Panc1 (cell line): Measurements from ENCODE around the gene THAP8. TPM values are rescaled to one million over a fixed set of nuclear protein-coding genes. Genes with fewer than 3 reads are reported as not detected.

Source experiments
- ATAC-seq: fragments of 200-7000 bp; cut with Tn5 transposase; 2 replicates; pipeline ENCODE4 v1.9.1; 2020; ENCODE audit warnings: mild to moderate bottlenecking, moderate library complexity
- BruUV-seq: library from RNA; stranded (reverse); fragments of 400-500 nt; replicated peaks from 2 replicates; lab custom pipeline; 2021; lab: Mats Ljungman, UMichigan
- CTCF ChIA-PET: fragments of 300-600 bp; sonication (Branson Sonifier 250); formaldehyde crosslinking; loops from one replicate; lab custom pipeline; 2022; ENCODE audit warnings: antibody characterized with exemption; lab: Charles Lee
- POLR2A ChIA-PET: fragments of 300-600 bp; sonication (Branson Sonifier 250); formaldehyde crosslinking; loops from one replicate; lab custom pipeline; 2022; ENCODE audit warnings: antibody characterized with exemption; lab: Charles Lee
- DNase-seq: peaks from one replicate; pipeline ENCODE4 v3.0.0-alpha.2; 2010; ENCODE audit warnings: low read depth, low spot score
- H3K27ac ChIP-seq: 2 replicates; pipeline ENCODE4 v1.5.1; 2011; ENCODE audit warnings: mild to moderate bottlenecking, low read length, inconsistent platforms
- H3K27me3 ChIP-seq: fragments of 200-500 bp; sonication (Bioruptor generic); 2 replicates; pipeline ENCODE4 v1.6.0; 2014; ENCODE audit warnings: low read length, inconsistent platforms; ENCODE audit not compliant: control insufficient read depth, insufficient read depth
- H3K36me3 ChIP-seq: fragments of 200-500 bp; sonication (Bioruptor generic); 2 replicates; pipeline ENCODE4 v1.5.1; 2014; ENCODE audit warnings: inconsistent platforms, mild to moderate bottlenecking, low read length, moderate library complexity; ENCODE audit not compliant: control insufficient read depth, insufficient read depth
- H3K4me1 ChIP-seq: 2 replicates; pipeline ENCODE4 v1.5.1; 2011; ENCODE audit warnings: inconsistent platforms, mild to moderate bottlenecking, low read length, moderate library complexity; ENCODE audit not compliant: control insufficient read depth, insufficient read depth
- H3K4me3 ChIP-seq, 2 experiments: 2 replicates each; pipeline ENCODE4 v1.5.1; 2011 to 2012; ENCODE audit warnings: low read depth in 2 of 2, low read length in 2 of 2, mild to moderate bottlenecking in 2 of 2, inconsistent platforms in 1 of 2, moderate library complexity in 1 of 2
- H3K9me3 ChIP-seq: fragments of 200-500 bp; sonication (Bioruptor generic); 2 replicates; pipeline ENCODE4 v1.5.1; 2014; ENCODE audit warnings: low read depth, mild to moderate bottlenecking, inconsistent platforms, low read length, moderate library complexity; ENCODE audit not compliant: control insufficient read depth, insufficient read depth
- CTCF ChIP-seq: fragments of 450-650 bp; IDR thresholded peaks from 2 replicates; pipeline ENCODE4 v1.5.1; 2017; ENCODE audit warnings: mild to moderate bottlenecking
- POLR2AphosphoS5 ChIP-seq: IDR thresholded peaks from 2 replicates; pipeline ENCODE4 v1.6.1; 2012; ENCODE audit warnings: mild to moderate bottlenecking, low read depth, low read length, moderate library complexity
- REST ChIP-seq, 2 experiments: IDR thresholded peaks; 2 replicates each; pipeline ENCODE4 v1.6.1; 2011 to 2012; ENCODE audit warnings: low read depth in 2 of 2, control low read depth in 1 of 2, low read length in 1 of 2, mild to moderate bottlenecking in 1 of 2, moderate library complexity in 1 of 2; ENCODE audit not compliant: insufficient read depth in 1 of 2
- SIN3A ChIP-seq: IDR thresholded peaks from 2 replicates; pipeline ENCODE4 v1.6.1; 2012; ENCODE audit warnings: low read depth, mild to moderate bottlenecking, low read length, moderate library complexity, borderline replicate concordance; ENCODE audit not compliant: insufficient read depth
- TCF7L2 ChIP-seq: IDR thresholded peaks from 2 replicates; pipeline ENCODE4 v1.6.1; 2011; ENCODE audit warnings: mild to moderate bottlenecking, low read depth, low read length, inconsistent platforms
- in situ Hi-C: cut with HindIII; loops from 2 replicates; pipeline ENCODE4 v1.10.0; 2016; ENCODE audit warnings: low sequenced_read_pairs, low pct_unique_long_range_greater_than_20kb
- intact Hi-C: fragments of 100-400 bp; cut with micrococcal nuclease; formaldehyde crosslinking; loops from one replicate; pipeline ENCODE4 v1.10.0; 2022; ENCODE audit not compliant: unreplicated experiment
- total RNA-seq: library from RNA; stranded (reverse); gene quantifications from one replicate; pipeline ENCODE4 v1.2.1, GENCODE V29; 2021; ENCODE audit not compliant: unreplicated experiment

The THAP8 gene
- total RNA-seq, 1 experiment from 2014 or later = 9.6 TPM

GRCh38 chr19:36028313-36029041 is 25.6 kb downstream of the THAP8 start:
- DNase-seq (no peak), ATAC-seq (no peak)
- H3K9me3 ChIP-seq = no peaks in the 10 kb centered on the region
- intact Hi-C loops (no loop called here), in situ Hi-C loops (no loop called here)
- no peak overlapping the region for H3K4me3 ChIP-seq
- no peaks in the 10 kb centered on the region for H3K36me3 ChIP-seq
- BruUV-seq = no TSS peak
- ChIA-PET POLR2A (no interaction called here), CTCF (no interaction called here)
- TF ChIP-seq TCF7L2 = no peak
- no peak for TF ChIP-seq POLR2AphosphoS5
- no peak for TF ChIP-seq REST (IDR thresholded peaks at IDR 0.05; ENCODE audit: insufficient read depth in 1 of 2, low read depth in 2 of 2, low read length in 1 of 2)
- no peak for TF ChIP-seq CTCF
- no peak for TF ChIP-seq SIN3A
- H3K27me3 ChIP-seq = no peaks in the 10 kb centered on the region
- no peak overlapping the region for H3K27ac ChIP-seq
- H3K4me1 ChIP-seq = peaks cover 4% of the 10 kb centered on the region; the same call in 1 of the 2 replicates

GRCh38 chr19:36027696-36028095 is 26.4 kb downstream of the THAP8 start:
- ChIA-PET CTCF (no interaction called here), POLR2A (no interaction called here)
- Histone ChIP-seq H3K4me1 (peaks cover 4% of the 10 kb centered on the region; the same call in 1 of the 2 replicates), H3K36me3 (no peaks in the 10 kb centered on the region), H3K27me3 (no peaks in the 10 kb centered on the region), H3K4me3 (no peak overlapping the region), H3K9me3 (no peaks in the 10 kb centered on the region), H3K27ac (no peak overlapping the region)
- no TSS peak for BruUV-seq
- DNase-seq (no peak), ATAC-seq (no peak)
- TF ChIP-seq POLR2AphosphoS5 (no peak), SIN3A (no peak), TCF7L2 (no peak), REST (IDR thresholded peaks at IDR 0.05; ENCODE audit: insufficient read depth in 1 of 2, low read depth in 2 of 2, low read length in 1 of 2) (no peak), CTCF (no peak)
- intact Hi-C loops = no loop called here
- in situ Hi-C loops = no loop called here
